Measurements from ENCODE around the gene SORCS2.

GRCh38 chr4:7218686-7219085, 26.3 kb downstream of the SORCS2 start:
- no peak for TF ChIP-seq GATA2 (IDR thresholded peaks at IDR 0.05; ENCODE audit: low read depth, low read length)
- TF ChIP-seq GATA3 (IDR thresholded peaks at IDR 0.05; ENCODE audit: low read depth, low read length): no peak

All from SH-SY5Y (cell line).